Neuron (in vitro differentiated cells): Measurements from ENCODE around the gene HIVEP2.

Experiments used
- H2AFZ ChIP-seq: one replicate; pipeline ENCODE4 v1.6.1; 2013; ENCODE audit warnings: low read depth, mild to moderate bottlenecking, inconsistent platforms, low read length, moderate library complexity
- H3K27me3 ChIP-seq: one replicate; pipeline ENCODE4 v1.6.1; 2013; ENCODE audit warnings: low read length; ENCODE audit not compliant: insufficient read depth
- H3K36me3 ChIP-seq: one replicate; pipeline ENCODE4 v1.6.1; 2013; ENCODE audit warnings: low read length; ENCODE audit not compliant: insufficient read depth
- H3K4me1 ChIP-seq: one replicate; pipeline ENCODE4 v1.6.1; 2013; ENCODE audit warnings: low read length; ENCODE audit not compliant: insufficient read depth
- H3K4me3 ChIP-seq: 2 replicates; pipeline ENCODE4 v1.5.1; 2013; ENCODE audit warnings: mild to moderate bottlenecking, low read length, moderate library complexity
- H3K9me3 ChIP-seq: one replicate; pipeline ENCODE4 v1.6.1; 2013; ENCODE audit warnings: low read length

Gene HIVEP2

GRCh38 chr6:142829556-142829955, 115.4 kb downstream of the HIVEP2 start:
- Histone ChIP-seq H3K4me1 (no peaks in the 10 kb centered on the region), H3K27me3 (no peaks in the 10 kb centered on the region), H2AFZ (no peak overlapping the region), H3K9me3 (no peaks in the 10 kb centered on the region), H3K4me3 (no peak overlapping the region), H3K36me3 (no peaks in the 10 kb centered on the region)

GRCh38 chr6:142827991-142828390, 117.0 kb downstream of the HIVEP2 start:
- Histone ChIP-seq H3K4me3 (no peak overlapping the region), H3K9me3 (no peaks in the 10 kb centered on the region), H3K4me1 (no peaks in the 10 kb centered on the region), H2AFZ (no peak overlapping the region), H3K27me3 (no peaks in the 10 kb centered on the region), H3K36me3 (no peaks in the 10 kb centered on the region)

GRCh38 chr6:142827369-142827768, 117.6 kb downstream of the HIVEP2 start:
- Histone ChIP-seq H3K9me3 (no peaks in the 10 kb centered on the region), H2AFZ (no peak overlapping the region), H3K36me3 (no peaks in the 10 kb centered on the region), H3K4me3 (no peak overlapping the region), H3K27me3 (no peaks in the 10 kb centered on the region), H3K4me1 (peaks cover 6% of the 10 kb centered on the region)

GRCh38 chr6:142825760-142826159, 119.2 kb downstream of the HIVEP2 start:
- no peaks in the 10 kb centered on the region for H3K36me3 ChIP-seq
- no peak overlapping the region for H3K4me3 ChIP-seq
- H2AFZ ChIP-seq: no peak overlapping the region
- H3K9me3 ChIP-seq: no peaks in the 10 kb centered on the region
- H3K4me1 ChIP-seq: peaks cover 7% of the 10 kb centered on the region
- no peaks in the 10 kb centered on the region for H3K27me3 ChIP-seq

GRCh38 chr6:142824426-142824825, 120.5 kb downstream of the HIVEP2 start:
- Histone ChIP-seq H3K36me3 (no peaks in the 10 kb centered on the region), H3K4me1 (peaks cover 7% of the 10 kb centered on the region), H3K9me3 (no peaks in the 10 kb centered on the region), H3K27me3 (no peaks in the 10 kb centered on the region), H2AFZ (no peak overlapping the region), H3K4me3 (no peak overlapping the region)

- no peak overlapping the region for H3K4me3 ChIP-seq
- no peaks in the 10 kb centered on the region for H3K27me3 ChIP-seq
- H2AFZ ChIP-seq: no peak overlapping the region
- H3K36me3 ChIP-seq: no peaks in the 10 kb centered on the region
- H3K4me1 ChIP-seq: peaks cover 7% of the 10 kb centered on the region
- no peaks in the 10 kb centered on the region for H3K9me3 ChIP-seq
These were observed 121.6 kb downstream of the HIVEP2 start for GRCh38 chr6:142823256-142823902.

- no peaks in the 10 kb centered on the region for H3K36me3 ChIP-seq
- H3K27me3 ChIP-seq: no peaks in the 10 kb centered on the region
- no peak overlapping the region for H3K4me3 ChIP-seq
- no peaks in the 10 kb centered on the region for H3K9me3 ChIP-seq
- no peak overlapping the region for H2AFZ ChIP-seq
- H3K4me1 ChIP-seq: peaks cover 7% of the 10 kb centered on the region
These were observed 122.1 kb downstream of the HIVEP2 start for GRCh38 chr6:142822842-142823241.

GRCh38 chr6:142822383-142822782, 122.6 kb downstream of the HIVEP2 start:
- Histone ChIP-seq H3K36me3 (no peaks in the 10 kb centered on the region), H3K27me3 (no peaks in the 10 kb centered on the region), H3K9me3 (no peaks in the 10 kb centered on the region), H3K4me3 (no peak overlapping the region), H3K4me1 (peaks cover 7% of the 10 kb centered on the region), H2AFZ (no peak overlapping the region)

- H3K9me3 ChIP-seq: no peaks in the 10 kb centered on the region
- no peak overlapping the region for H3K4me3 ChIP-seq
- no peaks in the 10 kb centered on the region for H3K36me3 ChIP-seq
- H3K4me1 ChIP-seq: peaks cover 7% of the 10 kb centered on the region
- H2AFZ ChIP-seq: no peak overlapping the region
- H3K27me3 ChIP-seq: no peaks in the 10 kb centered on the region
These were observed 123.1 kb downstream of the HIVEP2 start for GRCh38 chr6:142821860-142822259.

- H3K4me1 ChIP-seq: peaks cover 7% of the 10 kb centered on the region
- no peaks in the 10 kb centered on the region for H3K9me3 ChIP-seq
- H3K4me3 ChIP-seq: no peak overlapping the region
- no peak overlapping the region for H2AFZ ChIP-seq
- no peaks in the 10 kb centered on the region for H3K36me3 ChIP-seq
- H3K27me3 ChIP-seq: no peaks in the 10 kb centered on the region
These were observed 123.7 kb downstream of the HIVEP2 start for GRCh38 chr6:142821164-142821716.

- H3K36me3 ChIP-seq: no peaks in the 10 kb centered on the region
- no peaks in the 10 kb centered on the region for H3K9me3 ChIP-seq
- H3K4me1 ChIP-seq: peaks cover 7% of the 10 kb centered on the region
- H3K4me3 ChIP-seq: no peak overlapping the region
- no peak overlapping the region for H2AFZ ChIP-seq
- H3K27me3 ChIP-seq: no peaks in the 10 kb centered on the region
These were observed 124.5 kb downstream of the HIVEP2 start for GRCh38 chr6:142820338-142821051.

GRCh38 chr6:142819603-142820337, 125.2 kb downstream of the HIVEP2 start:
- no peak overlapping the region for H2AFZ ChIP-seq
- no peaks in the 10 kb centered on the region for H3K27me3 ChIP-seq
- H3K4me1 ChIP-seq: peaks cover 7% of the 10 kb centered on the region
- H3K36me3 ChIP-seq: no peaks in the 10 kb centered on the region
- H3K4me3 ChIP-seq: no peak overlapping the region
- no peaks in the 10 kb centered on the region for H3K9me3 ChIP-seq

GRCh38 chr6:142816486-142816885, 128.5 kb downstream of the HIVEP2 start:
- no peak overlapping the region for H2AFZ ChIP-seq
- H3K27me3 ChIP-seq: no peaks in the 10 kb centered on the region
- H3K9me3 ChIP-seq: no peaks in the 10 kb centered on the region
- no peak overlapping the region for H3K4me3 ChIP-seq
- H3K4me1 ChIP-seq: peaks cover 1% of the 10 kb centered on the region
- H3K36me3 ChIP-seq: no peaks in the 10 kb centered on the region
